Prostate gland (tissue), 2 donors: ENCODE data around the gene IGF1R.
A peak's percentile ranks its signal among the peaks of the same experiment; 100 is the strongest.

Experiments used
- POLR2AphosphoS5 ChIP-seq: sonication (generic); formaldehyde crosslinking; IDR thresholded peaks from one replicate; pipeline ENCODE4 v1.6.1; 2017; ENCODE audit warnings: antibody characterized with exemption
- TF ChIP-seq, protein P1 (sequence below), 4 experiments: fragments of 200-600 bp in 2 of 4; fragments of 450-650 bp in 2 of 4; sonication (generic) in 2 of 4; IDR thresholded peaks; 1 replicate in 3 of 4; 2 replicates in 1 of 4; pipeline ENCODE4 v1.5.1; 2016 to 2019; ENCODE audit warnings: antibody characterized with exemption in 4 of 4, mild to moderate bottlenecking in 2 of 4, moderate library complexity in 2 of 4

DNA sequence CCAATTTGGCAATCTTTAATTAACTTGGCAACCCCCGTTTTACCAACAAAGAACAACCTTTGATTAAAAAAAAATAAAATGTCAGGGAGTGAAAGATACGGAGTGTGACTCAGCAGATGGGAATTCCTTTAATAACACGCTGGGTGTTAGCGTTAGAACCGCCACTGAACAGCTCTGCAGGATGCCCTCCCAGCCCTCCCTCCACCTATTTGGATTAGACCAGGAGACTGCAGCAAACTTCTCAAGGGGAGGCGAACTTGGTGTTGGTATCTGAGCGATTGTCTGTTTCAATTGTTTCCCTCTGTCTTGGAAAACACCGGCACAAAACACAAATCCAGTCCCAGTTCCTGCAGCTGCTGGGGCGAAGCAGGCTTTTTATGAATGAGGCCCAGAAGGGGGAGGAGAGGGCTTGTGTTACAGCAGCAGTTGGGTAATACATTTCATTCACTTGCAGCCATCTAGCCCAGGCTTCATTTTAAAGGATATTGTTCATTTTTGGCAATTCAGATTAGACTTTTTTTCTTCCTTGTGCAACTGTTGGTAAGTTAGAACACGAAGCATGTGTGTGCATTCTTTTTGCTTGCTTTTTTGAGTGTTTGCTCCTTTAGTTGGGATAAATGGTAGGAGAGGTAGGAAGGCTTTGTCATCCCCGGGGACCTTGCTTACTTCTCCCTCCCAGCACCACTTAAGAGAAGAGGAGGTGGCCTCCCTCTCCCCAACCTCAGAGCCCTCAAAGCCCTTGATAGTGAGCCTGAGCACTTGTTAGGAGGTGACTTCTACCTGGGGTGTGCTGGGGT is 152.3 kb downstream of the IGF1R start:
- TF ChIP-seq, protein P1, sequence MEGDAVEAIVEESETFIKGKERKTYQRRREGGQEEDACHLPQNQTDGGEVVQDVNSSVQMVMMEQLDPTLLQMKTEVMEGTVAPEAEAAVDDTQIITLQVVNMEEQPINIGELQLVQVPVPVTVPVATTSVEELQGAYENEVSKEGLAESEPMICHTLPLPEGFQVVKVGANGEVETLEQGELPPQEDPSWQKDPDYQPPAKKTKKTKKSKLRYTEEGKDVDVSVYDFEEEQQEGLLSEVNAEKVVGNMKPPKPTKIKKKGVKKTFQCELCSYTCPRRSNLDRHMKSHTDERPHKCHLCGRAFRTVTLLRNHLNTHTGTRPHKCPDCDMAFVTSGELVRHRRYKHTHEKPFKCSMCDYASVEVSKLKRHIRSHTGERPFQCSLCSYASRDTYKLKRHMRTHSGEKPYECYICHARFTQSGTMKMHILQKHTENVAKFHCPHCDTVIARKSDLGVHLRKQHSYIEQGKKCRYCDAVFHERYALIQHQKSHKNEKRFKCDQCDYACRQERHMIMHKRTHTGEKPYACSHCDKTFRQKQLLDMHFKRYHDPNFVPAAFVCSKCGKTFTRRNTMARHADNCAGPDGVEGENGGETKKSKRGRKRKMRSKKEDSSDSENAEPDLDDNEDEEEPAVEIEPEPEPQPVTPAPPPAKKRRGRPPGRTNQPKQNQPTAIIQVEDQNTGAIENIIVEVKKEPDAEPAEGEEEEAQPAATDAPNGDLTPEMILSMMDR (IDR thresholded peaks at IDR 0.05): no peak
- TF ChIP-seq POLR2AphosphoS5: peak; percentile 72
